ENCODE data around the gene MYL11.

The MYL11 gene

GRCh38 chr16:30354423-30355143 lies 20.0 kb upstream of the MYL11 start:
- DNase-seq (ENCODE audit: low spot score) = no peak

- DNase-seq (ENCODE audit: low spot score) = peak; percentile 100
Measured at GRCh38 chr16:30355144-30355953, 19.3 kb upstream of the MYL11 start, which contains the start of gene CD2BP2. Gene CD2BP2 (minus strand): TSS chr16:30355308. CDS start chr16:30354681, 627 bp downstream.

DNA sequence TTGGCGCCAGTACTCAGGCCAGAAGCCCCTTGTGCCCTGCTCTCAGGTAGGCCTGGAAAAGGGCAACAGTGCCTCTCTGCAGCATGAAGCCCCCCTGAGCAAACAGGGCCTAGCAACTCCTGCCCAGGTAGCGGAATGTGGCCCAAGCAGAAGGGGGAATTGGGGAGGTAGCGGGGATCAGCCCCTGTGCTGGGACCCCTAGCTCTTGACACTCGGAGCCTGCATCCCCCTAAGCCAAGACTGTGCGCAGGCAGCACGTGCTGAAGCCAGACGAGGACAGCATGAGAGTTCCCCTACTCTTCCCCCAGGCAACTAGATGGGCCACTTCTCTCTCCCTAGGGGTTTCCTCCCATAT lies 18.7 kb upstream of the MYL11 start:
- DNase-seq (ENCODE audit: low spot score) = no peak

- DNase-seq (ENCODE audit: low spot score) = no peak
Measured at GRCh38 chr16:30356401-30357084, 18.1 kb upstream of the MYL11 start.

DNA sequence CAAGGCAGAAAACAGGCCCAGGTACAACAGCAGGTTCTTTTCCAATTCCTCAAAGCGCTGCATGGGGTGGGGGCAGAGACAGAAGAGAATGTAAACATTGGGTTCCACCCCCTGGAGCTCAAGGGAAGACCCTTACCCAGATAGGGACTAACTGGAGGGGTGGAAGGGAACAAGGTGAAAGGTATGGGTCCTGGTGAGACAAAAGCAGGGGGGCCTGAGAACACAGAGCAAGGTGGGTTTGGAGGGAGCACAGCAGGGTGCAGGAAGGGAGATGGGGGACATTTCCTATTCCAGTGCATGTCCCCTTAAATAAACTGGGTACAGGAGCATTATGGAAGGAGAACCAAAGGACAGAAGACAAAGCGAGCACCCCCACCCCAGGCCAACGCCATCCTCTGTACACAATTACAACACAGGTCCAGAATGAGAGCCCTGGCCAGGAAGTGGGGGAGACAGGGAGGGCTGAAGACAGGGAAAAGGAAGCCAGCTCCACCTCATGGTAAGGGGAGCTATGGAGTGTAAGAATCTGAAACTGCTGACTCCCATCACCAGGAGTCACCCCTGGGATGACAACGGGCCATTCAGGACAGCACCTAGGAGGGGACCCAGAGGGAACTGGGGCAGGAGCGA lies 17.4 kb upstream of the MYL11 start:
- DNase-seq (ENCODE audit: low spot score) = no peak

DNA sequence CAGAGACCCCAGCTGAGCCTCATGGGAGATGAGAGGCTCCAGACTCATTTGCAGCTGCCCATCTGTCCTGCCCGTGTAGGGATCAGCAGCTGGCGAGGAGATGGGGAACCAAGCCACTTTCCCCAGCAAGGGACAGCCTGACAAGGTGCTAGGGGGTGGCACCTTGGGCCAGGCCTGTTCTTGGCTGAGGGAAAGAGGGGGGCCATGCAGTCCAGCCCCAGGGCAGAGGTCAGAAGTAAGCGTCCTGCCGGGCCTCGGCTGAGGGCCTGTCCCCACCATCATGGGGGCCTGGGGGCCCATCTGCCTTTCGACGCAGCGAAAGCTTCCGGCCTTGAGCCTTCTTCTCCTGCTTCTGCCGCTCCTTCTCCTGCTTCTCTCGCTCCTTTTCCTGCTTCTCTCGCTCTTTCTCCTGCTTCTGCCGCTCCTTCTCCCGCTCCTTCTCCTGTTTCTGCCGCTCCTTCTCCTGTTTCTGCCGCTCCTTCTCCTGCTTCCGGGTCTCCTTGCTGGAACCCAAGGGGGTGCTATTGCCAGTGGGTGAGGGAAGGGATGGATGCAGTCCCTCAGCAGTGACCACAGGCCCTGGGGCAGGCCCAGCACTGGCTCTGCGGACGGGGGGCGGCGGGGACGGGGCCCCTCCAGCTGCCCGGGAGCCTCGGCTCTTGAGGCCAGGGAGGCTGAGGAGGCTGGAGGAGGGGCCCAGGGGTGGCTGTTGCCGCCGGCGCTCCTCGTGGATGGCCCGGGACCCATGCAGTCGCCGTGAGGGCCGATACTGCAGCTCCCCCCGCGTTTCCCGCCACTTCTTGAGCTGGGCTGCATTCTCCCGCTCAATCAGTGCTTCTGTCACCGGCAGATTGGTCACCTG lies 16.7 kb upstream of the MYL11 start:
- DNase-seq (ENCODE audit: low spot score) = no peak

GRCh38 chr16:30358577-30358936 lies 16.0 kb upstream of the MYL11 start:
- no peak for DNase-seq (ENCODE audit: low spot score)

- DNase-seq (ENCODE audit: low spot score) = no peak
Measured at GRCh38 chr16:30358990-30359870, 15.4 kb upstream of the MYL11 start.

GRCh38 chr16:30359871-30360170 lies 14.8 kb upstream of the MYL11 start:
- DNase-seq (ENCODE audit: low spot score) = no peak

DNA sequence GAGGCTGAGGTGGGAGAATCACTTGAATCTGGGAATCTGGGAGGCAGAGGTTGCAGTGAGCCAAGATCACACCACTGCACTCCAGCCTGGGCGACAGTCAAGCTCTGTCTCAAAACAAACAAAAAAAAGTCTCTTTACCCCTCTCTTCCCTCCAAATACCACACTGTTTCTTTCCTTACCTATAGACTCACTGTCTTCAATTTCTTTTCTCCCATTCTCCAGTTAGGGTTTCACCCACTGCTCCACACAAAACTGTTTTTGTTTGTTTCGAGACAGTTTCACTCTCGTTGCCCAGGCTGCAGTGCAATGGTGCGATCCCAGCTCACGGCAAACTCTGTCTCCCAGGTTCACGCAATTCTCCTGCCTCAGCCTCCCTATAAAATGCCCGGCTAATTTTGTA lies 13.4 kb upstream of the MYL11 start:
- DNase-seq (ENCODE audit: low spot score) = no peak

DNA sequence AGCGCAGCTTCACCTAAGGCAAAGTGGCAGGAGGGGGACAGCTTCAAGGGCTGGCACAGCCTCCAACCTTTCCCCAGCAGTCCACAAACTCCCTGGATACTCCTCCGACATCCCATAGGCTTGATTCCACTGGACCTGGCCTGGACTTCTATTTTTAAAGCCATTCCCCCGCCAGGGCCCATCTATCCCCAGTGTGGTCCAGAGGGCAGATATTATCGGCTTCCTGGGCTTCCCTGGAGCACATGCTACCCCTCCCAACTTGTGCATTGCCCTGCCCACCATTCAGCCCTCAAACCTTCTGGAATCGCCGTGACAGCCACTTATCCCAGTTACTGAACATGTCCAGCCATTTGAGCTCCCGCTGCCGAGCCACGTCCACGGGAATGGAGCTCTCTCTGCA lies 9.4 kb upstream of the MYL11 start:
- no peak for DNase-seq (ENCODE audit: low spot score)

GRCh38 chr16:30366511-30366910 lies 8.1 kb upstream of the MYL11 start:
- DNase-seq (ENCODE audit: low spot score) = no peak

GRCh38 chr16:30367349-30368009 lies 7.1 kb upstream of the MYL11 start:
- DNase-seq (ENCODE audit: low spot score) = no peak

DNA sequence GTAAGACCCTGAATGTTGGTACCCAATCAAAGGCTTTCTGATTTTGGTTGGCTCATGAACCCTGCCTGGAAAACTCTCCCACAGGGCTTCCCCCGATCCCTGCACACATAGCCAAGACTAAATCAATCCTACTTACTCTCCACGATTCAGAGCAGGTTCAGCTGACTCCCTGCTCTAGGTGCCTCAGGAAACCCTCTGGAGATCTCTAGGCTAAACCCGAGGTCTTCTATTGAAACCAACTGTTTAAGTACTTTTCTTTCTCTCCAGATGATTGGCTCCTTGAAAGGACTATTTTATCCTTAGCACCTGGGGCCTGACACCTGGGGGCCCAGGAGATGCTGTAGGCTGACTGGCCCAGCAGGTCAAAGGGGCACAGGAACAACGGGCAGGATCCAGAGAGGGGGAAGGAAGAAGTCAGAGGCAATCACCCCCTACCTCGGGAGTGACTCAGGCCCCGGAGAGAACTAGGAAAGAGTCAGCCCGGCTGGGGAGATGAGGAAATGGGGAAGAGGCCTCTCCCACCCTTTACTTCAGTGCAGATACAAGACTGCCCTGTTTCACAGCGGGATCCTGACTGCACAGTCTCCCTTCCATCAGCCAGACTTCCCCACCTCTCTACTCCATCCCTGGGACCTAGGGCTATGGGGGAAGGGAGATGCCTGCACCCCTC lies 6.3 kb upstream of the MYL11 start:
- no peak for DNase-seq (ENCODE audit: low spot score)

GRCh38 chr16:30368792-30369090 lies 5.9 kb upstream of the MYL11 start:
- no peak for DNase-seq (ENCODE audit: low spot score)

DNA sequence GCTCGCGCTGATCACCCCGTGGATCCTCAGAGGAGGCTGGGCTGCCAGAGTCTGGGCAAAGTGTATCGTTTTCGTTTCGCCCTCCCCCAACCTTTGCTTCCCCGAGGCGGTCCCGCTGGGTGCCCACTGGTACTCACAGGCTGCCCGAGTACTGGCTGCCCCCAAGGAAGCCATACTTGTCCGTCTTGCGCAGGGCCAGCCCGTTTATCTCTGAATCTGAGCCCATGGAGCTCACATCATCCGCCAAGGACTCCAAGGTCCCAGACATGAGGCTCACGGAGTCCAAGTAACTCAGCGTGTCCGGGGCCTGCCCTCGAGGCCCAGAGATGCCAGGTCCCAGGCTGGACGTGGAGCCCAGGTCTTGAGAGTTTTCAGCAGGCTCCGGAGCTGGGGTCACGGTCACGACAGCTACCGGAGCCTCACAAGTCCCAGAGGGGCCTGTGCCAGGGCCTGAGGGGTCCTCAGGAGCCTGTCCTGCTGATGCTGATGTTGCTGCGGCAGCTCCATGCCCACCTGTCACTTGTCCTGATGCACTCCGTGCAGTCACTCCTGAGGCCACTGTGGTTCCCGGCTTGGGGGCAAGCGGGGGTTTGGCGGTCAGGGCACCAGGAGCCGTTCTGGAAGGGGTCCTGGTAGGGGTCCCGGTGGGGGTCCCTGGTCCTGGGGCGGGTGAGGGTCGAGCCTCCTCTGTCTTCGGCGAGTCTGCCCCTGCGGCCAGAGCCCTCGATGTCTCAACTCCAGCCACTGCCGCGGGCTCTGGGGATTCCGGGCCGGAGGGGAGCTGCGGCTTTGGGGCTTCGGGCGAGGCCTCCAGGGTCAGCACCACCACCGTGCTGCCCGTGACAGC lies 5.3 kb upstream of the MYL11 start:
- DNase-seq (ENCODE audit: low spot score) = no peak

GRCh38 chr16:30369938-30370455 lies 4.6 kb upstream of the MYL11 start:
- DNase-seq (ENCODE audit: low spot score) = no peak

- peak; percentile 100 for DNase-seq (ENCODE audit: low spot score)
Measured at GRCh38 chr16:30370456-30371247, 4.0 kb upstream of the MYL11 start, which contains the start of gene TBC1D10B. Gene TBC1D10B (minus strand): TSS chr16:30370494. CDS start chr16:30370183, 311 bp downstream.
